Measurements from ENCODE around the gene UBE2C.

UBE2C gene

GRCh38 chr20:45861221-45862075 lies 49.0 kb downstream of the UBE2C start:
- no peak for DNase-seq

GRCh38 chr20:45863543-45864470 lies 51.4 kb downstream of the UBE2C start:
- no peak for DNase-seq

GRCh38 chr20:45866454-45866853 lies 54.0 kb downstream of the UBE2C start:
- no peak for DNase-seq
